NCI-H82 (cell line): Measurements from ENCODE around the gene AGAP2.

Experiments used
- DNase-seq: peaks from one replicate; lab custom pipeline; 2025; lab: John Stamatoyannopoulos, UW

The AGAP2 gene

GRCh38 chr12:57735952-57736740, 2.4 kb downstream of the AGAP2 start:
- DNase-seq: peak; percentile 73

- peak; percentile 59 for DNase-seq
These were observed 3.2 kb downstream of the AGAP2 start for GRCh38 chr12:57735198-57735855.

- peak; percentile 50 for DNase-seq
These were observed 4.0 kb downstream of the AGAP2 start for GRCh38 chr12:57734591-57734990.

- no peak for DNase-seq
These were observed 4.6 kb downstream of the AGAP2 start for GRCh38 chr12:57733928-57734327.

- no peak for DNase-seq
These were observed 5.6 kb downstream of the AGAP2 start for GRCh38 chr12:57732726-57733593.

- no peak for DNase-seq
These were observed 6.3 kb downstream of the AGAP2 start for GRCh38 chr12:57732270-57732669.

GRCh38 chr12:57731411-57732080, 7.0 kb downstream of the AGAP2 start:
- DNase-seq: no peak

GRCh38 chr12:57730336-57731067, 8.0 kb downstream of the AGAP2 start:
- DNase-seq: no peak

- DNase-seq: no peak
These were observed 9.2 kb downstream of the AGAP2 start for GRCh38 chr12:57729321-57729844.

GRCh38 chr12:57727758-57728395, 10.7 kb downstream of the AGAP2 start:
- no peak for DNase-seq

- no peak for DNase-seq
These were observed 11.4 kb downstream of the AGAP2 start for GRCh38 chr12:57726884-57727757.

GRCh38 chr12:57726151-57726883, 12.2 kb downstream of the AGAP2 start:
- peak; percentile 95 for DNase-seq

- DNase-seq: no peak
These were observed 12.7 kb downstream of the AGAP2 start for GRCh38 chr12:57725851-57726150.

- DNase-seq: no peak
These were observed 13.4 kb downstream of the AGAP2 start for GRCh38 chr12:57724936-57725740.

GRCh38 chr12:57724003-57724935, 14.3 kb downstream of the AGAP2 start:
- DNase-seq: no peak

GRCh38 chr12:57723630-57723962, 14.9 kb downstream of the AGAP2 start:
- DNase-seq: no peak
